ENCODE measurements around the gene CAMTA1.

The CAMTA1 gene

DNA sequence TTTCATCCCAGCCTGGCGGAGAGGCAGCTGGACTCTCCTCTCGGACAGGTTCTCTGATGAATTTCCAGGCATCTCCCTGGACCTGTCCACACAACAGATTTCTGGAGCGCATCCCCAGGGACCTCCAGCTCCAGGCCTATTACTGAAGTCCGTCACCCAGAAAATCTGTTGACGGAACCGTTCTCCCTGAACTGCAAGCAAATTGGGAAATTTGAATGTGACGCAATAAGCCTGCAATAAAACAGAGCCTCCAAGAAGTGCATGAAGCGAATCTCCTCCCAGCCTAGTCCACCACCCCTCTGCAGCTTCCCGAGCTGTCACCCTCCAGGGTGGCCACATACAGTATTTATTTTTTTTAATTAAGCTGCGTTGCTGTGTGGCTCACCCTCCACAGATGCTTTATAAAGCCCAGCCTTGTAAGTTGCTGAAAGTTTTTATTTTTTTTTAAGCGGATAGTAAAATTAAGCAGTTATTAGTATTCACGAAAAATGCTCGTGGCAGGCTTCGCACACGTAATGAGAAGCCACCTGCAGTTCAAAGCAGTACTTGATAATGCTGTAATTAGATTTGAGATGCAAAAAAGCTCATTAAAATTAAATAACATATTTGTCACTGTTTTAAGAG is 173.3 kb downstream of the CAMTA1 start:
- DNase-seq (ENCODE audit: low read depth), result no peak

DNA sequence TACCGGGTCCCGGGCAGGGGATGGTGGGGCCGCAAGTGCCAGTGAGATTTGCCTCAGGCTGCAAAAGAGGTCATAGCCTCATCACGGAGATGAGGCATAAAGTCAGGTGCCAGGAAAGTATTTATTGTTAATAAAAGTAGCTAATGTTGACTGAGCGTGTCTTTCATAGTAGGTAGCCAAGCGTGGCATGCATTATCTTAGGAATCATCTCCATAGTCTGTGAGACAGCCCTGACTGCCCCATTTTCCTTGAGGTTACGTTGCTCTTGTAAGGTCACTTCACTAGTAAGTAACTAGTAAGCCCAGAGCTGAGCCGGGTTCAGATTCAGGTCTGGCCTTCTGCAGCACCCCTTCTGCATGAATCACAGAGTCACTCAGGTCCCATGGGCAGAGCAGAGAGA is 174.2 kb downstream of the CAMTA1 start:
- no peak for DNase-seq (ENCODE audit: low read depth)

DNA sequence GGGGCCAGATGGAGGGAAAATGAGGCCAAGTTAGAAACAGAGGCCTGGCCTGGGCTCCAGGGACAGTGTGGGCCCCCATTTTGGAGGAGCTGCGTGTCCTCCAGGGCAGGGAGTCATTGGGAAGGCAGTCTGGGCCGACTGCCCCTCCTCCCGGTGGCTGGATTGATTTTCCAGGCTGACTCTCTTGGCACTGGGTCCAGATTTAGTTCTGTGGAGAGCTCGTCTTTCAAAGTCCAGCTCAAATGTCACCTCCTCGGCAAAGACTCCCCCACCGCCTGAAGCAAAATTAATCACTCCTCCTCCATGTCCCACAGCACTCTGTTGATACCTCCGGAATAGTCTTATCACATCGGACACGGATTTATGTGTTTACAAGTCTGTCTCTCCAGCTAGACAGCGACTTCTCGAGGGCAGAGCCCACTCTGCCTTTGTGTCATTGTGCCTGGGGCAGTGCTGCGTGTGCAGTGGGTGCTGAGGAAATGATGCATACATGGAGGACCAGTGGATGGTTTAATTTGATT is 175.1 kb downstream of the CAMTA1 start:
- DNase-seq (ENCODE audit: low read depth), result peak; percentile 78

DNA sequence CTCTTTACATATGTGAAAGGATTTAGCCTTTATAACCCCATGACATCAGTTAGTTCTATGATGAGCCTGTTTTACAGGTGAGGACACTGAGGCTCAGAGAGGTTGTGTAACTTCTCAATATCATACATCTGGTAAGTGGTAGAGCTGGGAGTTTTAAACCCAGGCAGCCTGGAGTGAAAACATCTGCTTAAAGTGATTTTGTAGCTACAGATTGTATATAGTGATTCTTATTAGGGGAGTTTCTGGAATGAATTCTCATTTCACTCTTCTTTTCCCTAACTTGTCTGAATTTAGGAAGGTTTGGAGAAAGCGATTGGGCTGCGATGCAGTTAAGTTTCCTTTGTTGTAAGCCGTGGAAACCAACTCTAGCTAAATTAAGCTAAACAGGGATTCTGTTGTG is 175.6 kb downstream of the CAMTA1 start:
- no peak for DNase-seq (ENCODE audit: low read depth)

DNA sequence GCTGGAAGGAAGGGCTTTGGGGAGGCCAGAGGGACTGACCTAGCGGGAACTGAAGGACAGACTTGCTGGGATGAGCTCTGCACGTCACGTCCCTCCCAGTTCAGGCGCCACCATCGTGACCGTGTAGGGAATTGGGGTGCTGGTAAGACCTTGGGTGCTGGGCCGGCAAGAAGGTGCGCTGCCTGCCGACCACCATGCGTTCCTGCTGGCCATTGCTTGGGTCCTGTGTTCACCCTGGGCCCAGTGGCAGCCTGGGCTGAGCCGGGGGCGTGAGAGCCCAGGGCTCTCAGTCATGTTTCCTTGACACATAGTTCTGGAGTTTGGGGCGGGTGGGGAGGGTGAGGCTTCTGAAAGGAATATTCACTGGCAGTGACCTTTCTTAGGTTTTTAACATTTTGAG is 176.0 kb downstream of the CAMTA1 start:
- no peak for DNase-seq (ENCODE audit: low read depth)

DNA sequence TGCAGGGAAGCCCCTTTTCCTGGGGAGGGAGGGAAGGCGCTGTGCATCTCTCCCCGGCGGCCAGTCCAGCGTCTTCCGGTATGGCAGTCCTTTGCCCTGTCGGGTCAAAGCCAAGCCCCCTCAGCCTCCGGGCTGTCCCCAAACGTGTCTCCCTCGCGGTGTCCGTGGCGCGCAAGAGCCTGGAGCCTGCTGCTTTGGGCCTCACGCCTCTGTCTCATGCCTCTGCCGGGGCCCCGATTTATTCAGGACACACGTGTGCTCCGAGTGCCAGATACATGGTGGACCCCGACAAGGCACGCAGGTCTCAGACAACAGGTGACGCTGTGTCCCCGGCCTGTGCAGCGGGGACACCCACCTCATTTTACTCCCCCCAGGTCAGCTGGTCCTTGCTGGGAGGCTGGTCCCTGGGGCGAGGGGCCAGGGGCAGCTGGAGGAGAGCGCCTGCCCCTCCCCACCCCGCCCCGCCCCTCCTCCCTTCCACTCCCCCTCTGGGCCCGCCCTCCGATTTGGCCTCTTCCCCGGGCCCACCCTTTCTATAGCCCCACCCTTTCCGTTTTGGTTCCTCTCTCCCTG is 176.7 kb downstream of the CAMTA1 start:
- DNase-seq (ENCODE audit: low read depth), result no peak

DNA sequence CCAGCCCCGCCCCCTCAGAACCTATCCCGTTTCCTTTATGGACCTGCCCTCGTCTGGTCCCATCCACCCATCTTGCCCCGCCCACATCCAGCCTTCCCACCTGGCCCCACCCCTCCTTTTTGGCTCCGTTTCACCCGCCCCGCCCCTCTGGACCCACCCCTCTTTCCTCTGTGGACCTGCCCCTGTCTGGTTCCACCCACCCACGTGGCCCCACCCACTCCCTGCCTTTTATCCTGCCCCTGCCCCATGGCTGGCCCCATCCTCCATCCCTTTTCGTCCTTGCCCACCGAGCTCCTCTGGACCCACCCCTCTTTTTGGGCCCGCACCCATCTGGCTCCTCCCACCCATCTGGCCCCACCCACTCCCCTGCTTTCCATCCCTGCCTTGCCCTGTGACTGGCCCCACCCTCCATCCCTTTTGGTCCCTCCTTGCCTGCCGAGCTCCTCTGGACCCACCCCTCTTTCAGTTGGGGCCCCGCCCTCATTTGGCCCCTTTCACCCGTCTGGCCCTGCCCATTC is 177.3 kb downstream of the CAMTA1 start:
- peak; percentile 15 for DNase-seq (ENCODE audit: low read depth)

DNA sequence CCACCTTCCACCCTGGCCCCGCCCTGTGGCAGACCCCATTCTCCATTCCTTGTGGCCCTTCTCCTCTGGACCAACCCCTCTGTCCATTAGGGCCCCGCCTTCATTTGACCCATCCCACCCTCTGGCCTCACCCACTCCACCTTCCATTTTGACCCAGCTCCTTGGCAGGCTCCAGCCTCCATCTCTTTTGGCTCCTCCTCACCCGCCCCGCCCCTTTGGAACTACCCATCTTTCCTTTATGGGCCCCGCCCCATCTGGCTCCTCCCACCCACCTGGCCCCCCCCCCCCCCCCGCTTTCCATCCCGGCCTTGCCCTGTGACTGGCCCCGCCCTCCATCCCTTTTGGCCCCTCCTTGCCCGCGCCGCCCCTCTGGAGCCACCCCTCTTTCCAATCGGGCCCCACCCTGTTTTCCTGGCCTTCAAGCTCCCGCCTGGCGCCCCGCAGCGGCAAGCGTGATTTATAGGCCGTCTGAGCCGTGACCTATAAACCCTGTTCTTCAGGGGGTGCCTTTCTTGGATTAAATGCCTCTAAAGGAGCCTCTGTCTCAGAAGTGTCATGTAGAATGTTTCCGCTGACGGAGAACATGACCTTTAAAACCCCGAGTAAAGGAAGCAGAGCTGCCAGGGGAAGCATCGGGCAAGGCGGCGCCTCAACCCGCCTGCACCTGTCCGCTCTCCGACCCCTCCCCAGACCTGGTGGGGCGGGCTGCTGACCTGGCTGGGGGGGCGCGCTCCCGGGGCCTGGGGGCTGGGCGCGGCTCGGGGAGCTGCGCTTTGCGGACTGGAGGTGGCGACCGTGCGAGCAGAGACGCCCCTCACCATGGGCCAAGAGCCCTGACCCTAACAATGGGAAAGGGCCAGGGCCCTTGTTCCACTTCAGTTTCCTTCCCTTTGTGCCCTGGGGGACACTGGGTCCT is 178.0 kb downstream of the CAMTA1 start:
- DNase-seq (ENCODE audit: low read depth), result peak; percentile 22

DNA sequence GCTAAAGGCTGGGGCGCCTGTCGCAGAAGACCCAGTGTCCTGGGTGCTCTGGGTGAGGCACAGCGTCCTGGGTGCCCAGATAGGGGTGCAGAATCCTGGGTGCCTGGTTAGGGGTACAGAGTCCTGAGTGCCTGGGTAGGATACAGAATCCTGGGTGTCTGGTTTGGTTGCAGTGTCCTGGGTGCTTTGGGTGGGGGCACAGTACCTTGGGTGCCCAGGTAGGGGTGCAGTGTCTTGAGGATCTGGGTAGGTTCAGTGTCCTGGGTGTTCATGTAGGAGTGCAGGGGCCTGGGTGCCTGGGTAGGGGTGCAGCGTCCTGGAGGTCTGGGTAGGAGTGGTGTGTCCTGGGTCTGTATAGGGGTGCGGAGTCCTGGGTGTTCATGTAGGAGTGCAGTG is 178.7 kb downstream of the CAMTA1 start:
- DNase-seq (ENCODE audit: low read depth), result no peak

DNA sequence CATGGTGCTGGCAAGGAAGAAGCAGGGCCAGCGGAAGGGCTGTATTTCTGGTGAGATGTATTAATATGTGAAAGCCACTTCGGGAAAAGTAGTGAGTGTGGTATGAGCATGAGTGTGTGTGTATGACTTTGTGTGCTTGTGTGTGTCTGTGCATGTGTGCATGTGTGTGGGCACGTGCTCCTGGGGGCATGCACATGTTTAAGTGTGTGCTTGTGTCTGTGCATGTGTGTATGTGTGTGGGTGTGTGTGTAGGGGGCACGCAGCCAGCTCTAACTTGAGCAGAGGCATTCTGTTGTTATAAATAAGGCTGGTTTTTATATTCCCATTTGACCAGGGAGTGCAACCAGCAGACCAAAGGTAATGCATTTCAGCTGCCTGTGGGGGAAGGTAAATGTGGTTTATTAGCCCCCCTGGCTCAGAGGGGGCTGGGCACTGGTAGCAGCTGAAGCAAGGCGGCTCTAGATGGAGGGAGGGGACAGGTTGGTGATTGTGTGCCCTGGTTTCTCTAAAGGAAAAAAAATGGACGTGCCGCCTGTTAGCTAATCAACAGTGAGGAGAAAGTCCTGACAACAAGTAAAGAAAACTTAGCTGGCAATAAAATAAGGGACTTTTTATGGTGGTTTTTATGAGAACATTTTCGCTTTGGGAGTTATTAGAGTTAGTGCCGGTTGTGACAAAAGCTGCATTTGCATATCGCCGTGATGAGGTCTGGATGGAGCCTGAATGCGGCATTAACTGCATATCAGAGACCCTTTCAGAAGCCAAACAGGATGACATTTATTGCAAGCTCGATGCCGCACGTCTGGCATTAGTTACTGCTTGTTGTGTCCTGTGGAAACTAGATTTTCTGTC is 180.1 kb downstream of the CAMTA1 start:
- DNase-seq (ENCODE audit: low read depth), result no peak

DNA sequence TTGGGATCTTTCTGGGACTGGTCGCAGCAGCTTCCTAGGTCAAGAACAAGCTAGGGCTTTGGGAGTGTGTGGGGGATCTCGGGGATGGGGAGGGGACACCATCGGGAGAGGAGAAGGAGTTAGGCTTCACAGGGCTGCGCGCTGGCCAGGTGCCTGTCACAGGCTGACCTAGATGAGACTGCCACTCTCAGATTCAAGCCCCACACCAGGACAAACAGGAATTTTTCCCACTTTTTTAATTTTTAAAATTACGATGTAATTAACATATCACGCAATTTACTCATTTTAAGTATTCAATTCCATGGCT is 180.6 kb downstream of the CAMTA1 start:
- DNase-seq (ENCODE audit: low read depth), result no peak

DNA sequence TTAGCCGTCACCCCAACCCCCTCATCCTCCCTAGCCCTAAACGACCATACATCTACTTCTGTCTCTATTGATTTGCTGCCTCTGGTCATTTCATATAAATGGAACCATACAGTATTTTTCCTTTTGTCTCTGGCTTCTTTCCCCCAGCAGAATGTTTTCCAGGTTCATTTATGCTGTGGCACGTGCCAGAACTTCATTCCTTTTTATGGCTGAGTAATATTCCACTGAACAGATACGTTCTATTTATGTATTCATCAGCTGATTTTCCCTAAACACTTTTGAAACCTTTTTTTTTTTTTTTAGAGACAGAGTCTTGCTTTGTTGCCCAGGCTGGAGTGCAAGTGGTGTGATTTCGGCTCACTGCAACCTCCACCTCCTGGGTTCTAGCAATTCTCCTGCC is 181.1 kb downstream of the CAMTA1 start:
- no peak for DNase-seq (ENCODE audit: low read depth)

DNA sequence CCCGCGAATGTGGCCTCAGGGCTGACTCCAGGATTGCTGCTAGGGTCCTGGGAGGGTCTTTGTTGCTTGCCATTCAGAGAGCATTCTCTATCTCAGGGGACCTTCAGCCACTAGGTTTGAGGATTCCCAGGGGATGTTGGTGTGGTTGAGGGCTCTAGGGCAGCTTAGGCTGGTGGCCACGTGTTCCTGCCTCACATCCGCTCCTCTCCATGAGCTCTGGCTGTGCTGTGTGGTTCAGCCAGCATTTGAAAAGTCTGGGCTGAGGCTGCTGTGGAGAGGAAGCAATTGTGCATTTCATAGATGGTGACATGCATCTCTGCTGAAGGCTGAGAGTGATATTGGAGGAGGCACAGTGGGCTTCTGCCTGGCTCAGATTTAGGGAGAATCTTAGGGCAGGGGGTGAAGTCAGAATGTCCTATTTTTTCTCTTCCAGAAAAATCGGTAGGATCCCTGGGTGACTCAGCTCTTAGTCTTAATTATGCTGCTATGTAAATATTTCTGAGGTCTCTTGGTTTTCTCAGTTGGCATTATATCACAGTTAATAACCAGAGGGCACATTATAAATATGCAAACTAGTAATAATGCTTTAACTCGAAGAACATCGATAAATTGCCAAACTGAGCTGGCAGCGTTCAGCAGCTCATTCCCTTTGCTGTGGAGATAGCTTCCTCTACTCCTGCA is 182.3 kb downstream of the CAMTA1 start:
- DNase-seq (ENCODE audit: low read depth), result peak; percentile 62

DNA sequence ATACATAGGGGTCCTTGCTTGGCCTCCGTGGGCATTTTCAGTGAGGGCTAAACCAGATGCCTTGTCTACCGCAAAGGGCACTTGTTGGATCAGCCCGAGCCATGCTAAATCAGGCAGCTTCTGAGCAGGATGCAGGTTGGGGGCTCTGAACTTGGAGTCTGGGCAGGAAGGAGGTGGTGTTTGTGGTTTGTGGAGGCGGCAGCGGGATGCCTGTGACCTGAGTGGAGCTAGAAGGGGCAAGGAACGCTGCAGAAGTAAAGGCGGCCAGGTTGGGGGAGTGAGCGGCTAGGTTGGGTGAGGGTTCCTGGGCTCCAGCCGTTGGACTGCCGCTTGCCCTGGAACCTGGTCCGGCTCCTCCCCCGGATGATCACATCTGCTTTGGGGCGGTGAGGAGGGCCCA is 183.9 kb downstream of the CAMTA1 start:
- DNase-seq (ENCODE audit: low read depth), result peak; percentile 67

DNA sequence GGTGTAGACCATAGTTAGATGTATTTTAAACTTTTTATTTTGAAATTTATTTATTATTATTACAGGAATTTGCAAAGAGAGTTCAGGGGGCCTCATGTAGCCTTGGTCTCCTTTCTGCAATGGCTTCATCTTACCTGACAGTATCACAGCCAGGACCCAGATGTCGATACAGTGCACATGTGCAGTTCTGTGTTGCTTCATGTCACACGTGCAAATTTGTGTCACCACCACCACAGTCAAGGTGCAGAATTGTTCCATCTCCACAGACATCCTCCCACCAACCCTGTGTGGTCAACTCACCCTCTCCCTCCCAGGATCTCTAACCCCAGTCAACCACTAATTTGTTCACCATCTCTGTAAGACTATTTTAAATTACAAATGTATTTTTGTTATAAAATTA is 184.5 kb downstream of the CAMTA1 start:
- DNase-seq (ENCODE audit: low read depth), result no peak

DNA sequence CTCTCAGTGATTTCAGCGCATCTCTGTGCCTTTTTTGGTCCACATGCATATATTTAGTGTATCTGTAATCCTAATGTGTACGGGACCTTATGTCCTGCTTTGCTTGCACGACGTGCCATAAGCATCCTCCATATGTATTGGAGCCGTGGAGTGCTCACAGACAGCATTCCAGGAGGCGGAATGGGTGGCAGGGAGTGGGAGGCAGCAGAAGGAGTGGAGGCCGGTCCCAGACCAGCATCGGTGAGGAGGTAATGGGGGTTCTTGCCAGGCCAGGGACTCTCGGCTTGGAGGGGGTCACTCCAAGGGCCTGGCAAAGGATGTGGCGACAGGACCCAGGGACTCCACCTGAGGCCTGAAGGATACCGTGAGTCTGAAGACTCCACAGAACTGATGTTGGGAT is 185.0 kb downstream of the CAMTA1 start:
- no peak for DNase-seq (ENCODE audit: low read depth)

DNA sequence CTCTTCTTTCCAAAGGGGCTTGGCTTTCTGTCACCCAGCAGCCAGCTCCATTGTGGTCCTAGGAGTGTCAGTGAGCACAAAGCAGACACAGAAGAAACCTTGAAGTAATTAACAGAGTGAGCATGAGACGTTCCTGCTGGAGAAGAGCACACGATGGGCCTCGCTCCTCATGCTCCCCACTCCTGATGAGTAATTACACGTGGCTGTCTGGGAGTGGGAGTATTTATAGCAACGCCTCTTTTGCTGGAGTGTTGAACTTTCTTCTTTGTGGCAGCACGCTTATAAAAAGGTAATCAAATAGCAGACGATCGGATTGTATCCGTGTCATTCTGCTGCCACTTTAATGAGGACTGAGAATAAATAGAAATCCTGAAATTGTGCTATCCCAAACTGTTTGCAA is 185.8 kb downstream of the CAMTA1 start:
- no peak for DNase-seq (ENCODE audit: low read depth)

DNA sequence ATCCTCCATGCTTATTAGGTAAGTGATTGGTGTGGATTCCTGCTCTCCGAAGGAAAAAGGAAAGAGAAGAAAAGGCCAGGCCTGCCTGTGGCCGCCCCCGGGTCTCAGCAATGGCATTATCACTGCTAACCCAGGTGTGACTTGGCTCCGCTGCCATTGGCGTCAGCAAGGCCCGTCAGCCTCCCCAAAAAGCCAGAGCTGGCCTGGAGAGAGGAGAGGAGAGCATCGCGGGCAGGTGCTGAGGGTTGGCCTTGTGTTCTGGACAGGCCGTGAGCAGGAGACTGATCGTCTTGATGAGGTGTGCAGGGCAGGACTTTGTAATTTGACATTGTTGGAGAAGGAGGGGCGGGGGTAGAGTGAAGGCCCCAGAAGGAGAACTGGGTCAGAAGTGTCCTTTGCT is 186.4 kb downstream of the CAMTA1 start:
- DNase-seq (ENCODE audit: low read depth), result no peak

DNA sequence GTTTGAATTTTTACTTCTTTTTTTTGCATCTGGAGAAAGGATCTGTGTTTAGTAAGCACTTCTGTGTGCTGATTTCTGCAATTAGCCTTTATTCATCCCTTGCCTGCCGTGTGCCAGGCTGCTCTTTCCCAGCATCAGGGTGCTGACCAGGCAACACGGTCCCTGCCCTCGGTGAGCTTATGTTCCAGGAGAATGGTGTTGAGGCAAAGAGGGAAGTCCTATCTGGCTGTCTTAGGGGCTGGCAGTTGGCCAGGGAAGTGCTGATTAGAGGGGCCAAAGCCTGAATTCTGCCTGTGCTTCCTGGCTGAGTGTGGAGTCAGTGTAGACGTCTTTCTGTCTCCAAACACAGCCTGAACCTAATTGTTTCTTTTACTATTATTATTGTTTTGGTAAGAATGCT is 187.1 kb downstream of the CAMTA1 start:
- no peak for DNase-seq (ENCODE audit: low read depth)

DNA sequence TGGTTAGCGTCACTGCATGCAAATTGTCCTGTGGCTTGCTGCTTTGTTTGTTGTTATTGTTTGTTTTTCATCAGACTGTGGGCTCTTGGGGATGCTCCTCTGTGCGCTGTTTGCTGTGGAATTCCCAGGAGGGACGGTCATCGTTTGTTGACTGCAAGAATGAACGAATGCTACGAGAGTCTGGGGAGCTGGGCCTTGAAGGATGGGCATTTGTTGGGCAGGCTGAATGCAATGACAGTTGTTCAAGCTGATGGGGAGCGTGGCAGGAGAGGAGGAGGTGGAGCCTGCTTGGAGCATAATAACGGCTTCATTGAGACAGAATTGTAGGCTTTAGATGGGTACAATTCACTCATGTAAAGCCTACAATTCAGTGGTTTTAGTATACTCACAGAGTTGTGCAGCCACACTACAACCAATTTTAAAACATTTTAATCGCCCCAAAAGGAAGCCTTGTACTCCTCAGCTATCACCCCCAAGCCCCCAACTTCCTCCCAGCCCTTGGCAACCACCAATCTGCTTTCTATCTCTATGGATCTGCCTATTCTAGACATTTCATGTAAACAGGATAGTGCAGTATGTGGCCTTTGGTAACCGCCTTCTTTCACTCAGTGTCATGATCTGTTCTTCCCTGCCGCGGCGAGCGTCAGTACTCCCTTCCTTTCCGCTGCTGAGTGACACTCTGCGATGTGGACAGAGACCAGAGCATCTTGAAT is 190.2 kb downstream of the CAMTA1 start:
- DNase-seq (ENCODE audit: low read depth), result no peak

DNA sequence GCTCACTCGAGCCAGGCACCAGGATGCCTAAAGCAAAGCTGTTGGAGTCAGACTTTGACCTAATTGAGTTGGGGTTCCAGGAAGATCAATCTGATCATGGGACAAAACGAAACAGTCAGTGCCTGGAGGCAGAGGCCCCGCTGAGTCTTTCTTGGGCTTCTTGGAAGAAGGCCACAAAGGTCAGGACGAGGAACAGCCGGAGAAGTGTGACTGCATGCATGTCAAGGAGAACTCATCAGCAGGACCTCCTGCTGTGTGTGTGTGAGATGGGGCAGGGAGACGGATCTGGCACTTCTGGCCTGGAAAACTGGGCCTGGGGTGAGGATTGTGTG is 190.8 kb downstream of the CAMTA1 start:
- DNase-seq (ENCODE audit: low read depth), result no peak

Data from ELR (cell line).